Stimulated activated CD8-positive, alpha-beta memory T cell treated with anti-CD3 and anti-CD28 coated beads, Interleukin-7, amount 100 ng/mL, for 4 hours (primary cell): Measurements from ENCODE around the gene IL17RB.

Source experiments
- DNase-seq, 2 donors: peaks; one replicate each; pipeline ENCODE4 v3.0.0-alpha.2; 2020; ENCODE audit warnings: low read depth in 2 of 2

The IL17RB gene

DNA sequence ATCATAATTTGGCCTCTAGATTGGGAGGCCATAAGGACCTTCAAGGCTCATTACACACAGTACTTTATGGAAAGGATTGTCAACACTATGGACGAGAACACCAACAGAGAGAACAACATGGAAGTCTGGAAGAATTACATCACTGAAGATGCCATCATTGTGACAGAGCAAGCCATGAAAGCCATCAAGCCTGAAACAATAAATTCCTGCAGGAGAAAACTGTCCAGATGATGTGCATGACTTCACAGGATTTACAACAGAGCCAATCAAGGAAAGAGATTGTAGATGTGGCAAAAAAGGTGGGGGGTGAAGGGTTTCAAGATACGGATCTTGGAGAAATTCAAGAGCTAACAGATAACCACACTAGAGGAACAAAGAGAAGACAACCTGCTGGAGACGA, 15.9 kb downstream of the IL17RB start:
- DNase-seq, result no peak

DNA sequence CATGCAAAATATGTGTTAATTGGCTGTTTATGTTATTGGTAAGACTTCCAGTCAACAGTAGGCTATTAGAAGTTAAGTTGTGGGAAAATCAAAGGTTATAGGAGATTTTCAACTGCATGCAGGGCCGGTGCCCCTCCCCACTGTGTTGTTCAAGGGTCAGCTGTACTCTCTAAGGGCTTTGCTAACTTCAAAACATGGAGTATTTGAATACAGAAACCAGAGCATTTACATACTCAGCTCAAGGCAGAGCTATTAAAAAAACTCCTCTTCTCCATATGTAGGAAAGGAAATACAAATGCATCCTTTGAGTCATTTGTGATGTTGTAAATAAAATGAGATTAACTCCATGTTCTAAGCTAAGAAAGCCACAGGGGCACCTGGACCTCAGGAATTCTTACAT, 16.8 kb downstream of the IL17RB start:
- DNase-seq, result no peak

DNA sequence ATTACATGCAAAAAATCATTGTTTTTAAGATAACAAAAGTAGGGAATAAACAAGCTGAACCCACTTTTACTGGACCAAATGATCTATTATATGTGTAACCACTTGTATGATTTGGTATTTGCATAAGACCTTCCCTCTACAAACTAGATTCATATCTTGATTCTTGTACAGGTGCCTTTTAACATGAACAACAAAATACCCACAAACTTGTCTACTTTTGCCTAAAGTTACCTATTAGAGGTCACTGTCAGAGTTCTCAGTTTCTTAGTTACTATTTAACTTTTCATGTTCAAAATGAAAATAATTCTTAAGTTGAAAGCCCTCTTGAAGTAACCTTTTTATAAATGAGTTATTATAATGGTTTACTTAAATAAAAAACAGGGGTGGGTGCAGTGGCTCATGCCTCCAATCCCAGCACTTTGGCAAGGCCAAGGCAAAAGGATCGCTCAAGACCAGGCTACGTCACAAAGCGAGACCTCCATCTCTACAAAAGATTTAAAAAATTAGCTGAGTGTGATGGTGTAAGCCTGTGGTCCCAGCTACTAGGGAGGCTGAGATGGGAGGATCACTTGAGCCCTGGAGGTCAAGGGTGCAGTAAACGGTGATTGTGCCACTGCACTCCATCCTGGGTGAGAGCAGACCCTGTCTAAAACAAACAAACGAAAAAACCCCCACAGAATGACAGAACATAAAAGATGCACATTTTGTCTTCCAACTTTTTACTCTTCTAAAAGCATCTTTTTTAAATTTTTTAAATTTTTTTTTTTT, 19.5 kb downstream of the IL17RB start:
- DNase-seq, result no peak

DNA sequence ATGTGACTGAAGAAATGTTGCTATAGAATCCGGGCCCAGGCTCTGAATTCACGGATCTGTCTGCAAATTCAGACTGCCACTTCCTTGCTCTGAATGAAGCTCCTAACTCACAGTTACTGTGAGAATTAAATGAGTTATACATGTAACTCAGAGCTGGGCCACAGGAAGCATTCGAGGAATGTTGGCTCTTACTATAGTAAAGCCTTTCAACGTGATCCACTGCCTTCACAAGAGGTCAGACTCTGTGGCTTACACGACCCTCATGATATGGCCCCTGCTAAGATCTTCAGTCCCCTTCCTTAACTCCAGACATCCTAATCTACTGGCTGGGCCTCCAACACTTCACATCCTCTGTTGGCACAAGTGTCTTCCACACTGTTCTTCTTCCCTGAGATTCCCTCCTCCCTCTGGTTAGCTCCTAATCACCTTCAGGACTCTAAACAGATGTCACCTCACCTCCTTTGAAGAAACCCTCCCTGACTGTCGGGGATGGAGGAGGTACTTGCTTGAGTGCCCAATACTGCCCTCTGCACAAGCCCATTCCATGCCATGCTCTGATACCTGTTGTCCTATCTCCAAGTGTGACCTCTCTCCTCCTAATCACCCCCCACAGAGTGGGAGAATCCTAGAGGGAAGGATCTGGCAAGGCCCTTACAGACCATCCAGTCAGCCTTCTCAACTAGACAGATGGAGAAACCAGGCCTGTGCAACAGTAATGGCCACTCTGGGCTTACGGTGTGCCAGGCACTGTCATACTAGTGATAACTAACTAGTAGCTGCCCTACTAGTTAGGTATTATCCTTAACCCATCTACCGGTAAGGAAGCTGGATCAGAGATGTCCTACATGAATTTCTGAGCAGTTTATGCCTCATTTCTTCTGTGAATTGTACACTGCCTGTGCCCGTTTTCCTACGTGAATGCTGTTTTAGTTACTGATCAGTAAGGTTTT, 34.3 kb downstream of the IL17RB start:
- DNase-seq, result no peak

DNA sequence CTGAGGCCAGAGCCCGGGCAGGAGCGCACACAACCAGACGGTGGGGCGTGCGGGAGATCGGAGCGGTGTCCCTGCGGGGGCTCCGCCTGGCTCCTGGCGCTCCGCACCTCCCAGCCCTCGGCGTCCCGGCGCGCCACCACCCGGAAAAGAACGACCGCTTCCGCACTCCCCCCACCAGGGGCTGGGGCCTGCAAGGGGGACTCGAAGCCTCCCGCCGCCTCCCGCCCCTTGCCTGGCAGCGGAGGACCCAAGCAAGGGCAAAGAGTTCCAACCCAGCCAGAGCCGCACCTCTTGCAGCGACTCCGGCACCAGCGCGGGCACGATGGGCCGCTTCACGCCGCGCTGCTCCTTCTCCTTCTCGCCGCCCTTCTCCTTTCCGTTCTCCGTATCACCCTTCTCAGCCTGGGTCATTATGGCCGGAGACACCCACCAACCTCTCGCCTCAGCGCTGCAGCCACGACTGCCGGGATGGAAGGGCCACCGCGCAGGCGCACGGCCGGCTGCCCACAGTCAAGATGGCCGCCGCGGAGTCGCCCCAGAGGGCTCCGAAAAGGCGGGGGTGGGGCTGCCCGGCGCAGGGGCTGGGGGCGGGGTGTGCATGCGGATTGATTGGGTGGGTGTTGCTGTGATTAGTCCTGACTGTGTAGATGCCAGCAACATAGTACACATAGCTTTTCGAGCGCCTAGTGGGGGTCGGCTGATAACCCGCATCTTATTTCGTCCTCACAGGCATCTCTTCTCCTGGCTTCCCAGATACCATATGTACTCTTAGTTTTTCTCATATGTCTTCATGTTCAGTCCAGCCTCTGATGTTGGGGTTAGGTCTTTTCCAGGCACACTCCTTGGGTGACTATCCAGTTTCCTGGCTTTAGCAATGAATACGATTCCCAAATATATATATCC, 35.6 kb downstream of the IL17RB start, which contains the start of gene ACTR8:
Gene ACTR8, minus strand, starts transcription at position 462 of the 903 bp plus-strand sequence. Its CDS starts 51 bp downstream, at position 411.
- DNase-seq, result peak; percentile 68 to 84

DNA sequence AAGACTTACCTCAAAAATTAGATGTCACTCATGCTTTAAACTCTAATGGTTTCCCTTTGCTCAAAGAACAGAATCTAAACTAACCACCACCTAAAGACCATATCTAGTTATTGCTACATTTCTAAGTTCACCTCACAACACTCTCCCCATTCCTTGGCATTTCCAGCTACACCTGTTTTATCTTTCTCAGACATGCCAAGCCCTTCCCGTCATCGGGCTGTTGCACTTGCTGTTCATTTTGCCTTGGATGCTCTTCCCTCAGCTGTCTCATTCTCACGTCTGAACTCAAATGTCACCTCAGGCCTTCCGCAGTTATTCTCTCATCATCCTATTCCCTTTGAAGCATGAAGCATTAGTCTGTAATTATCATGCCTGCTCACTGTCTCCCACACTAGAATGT, 36.6 kb downstream of the IL17RB start:
- no peak for DNase-seq

DNA sequence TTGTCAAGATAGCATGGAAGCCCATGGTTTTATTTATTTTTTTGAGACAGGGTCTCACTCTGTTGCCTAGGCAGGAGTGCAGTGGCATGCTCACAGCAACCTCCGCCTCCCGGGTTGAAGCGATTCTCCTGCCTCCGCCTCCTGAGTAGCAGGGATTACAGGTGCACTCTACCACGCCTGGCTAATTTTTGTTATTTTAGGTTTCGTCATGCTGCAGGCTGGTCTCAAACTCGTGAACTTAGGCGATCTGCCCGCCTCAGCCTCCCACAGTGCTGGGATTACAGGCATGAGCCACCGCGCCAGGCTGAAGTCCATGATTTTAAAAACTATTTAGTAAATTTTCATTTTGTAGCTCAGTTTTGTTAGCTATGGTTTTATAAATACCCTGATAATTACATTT, 38.3 kb downstream of the IL17RB start:
- no peak for DNase-seq

DNA sequence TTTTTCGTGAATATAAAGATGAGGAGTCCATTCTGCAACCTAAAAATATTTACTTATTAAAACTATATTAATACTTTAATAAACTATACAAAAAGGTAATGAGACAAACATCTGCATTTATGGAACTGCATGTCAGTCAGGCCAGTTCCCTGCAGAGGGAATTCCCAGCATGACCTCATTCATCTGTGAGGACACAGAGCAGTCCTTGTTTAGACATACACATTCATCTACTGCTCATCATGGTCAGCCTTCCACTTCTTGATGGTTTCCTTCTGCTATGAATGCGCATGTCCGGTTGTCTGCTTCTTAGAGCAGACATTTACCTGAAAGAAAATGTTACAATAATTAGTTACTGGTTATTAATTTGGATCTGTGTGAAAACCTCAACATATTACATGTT, 38.9 kb downstream of the IL17RB start:
- no peak for DNase-seq

DNA sequence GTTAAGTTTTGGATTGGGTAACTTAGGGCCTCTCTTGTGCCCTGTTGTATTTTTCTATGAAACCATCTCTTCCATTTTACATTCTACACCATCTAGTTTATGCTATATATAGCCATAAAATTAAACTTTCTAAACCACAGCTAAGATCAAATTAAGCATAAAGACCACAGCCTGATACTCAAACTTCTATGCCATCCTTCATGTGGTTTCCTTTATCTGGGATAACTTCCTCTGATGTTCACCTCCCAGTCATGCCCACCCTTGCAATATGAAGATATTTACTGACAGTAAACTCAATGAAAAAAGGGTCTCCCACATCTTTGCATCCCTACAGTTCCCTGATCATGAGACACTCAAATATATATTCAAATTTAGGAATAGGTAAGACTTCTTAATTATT, 41.1 kb downstream of the IL17RB start:
- DNase-seq, result no peak

DNA sequence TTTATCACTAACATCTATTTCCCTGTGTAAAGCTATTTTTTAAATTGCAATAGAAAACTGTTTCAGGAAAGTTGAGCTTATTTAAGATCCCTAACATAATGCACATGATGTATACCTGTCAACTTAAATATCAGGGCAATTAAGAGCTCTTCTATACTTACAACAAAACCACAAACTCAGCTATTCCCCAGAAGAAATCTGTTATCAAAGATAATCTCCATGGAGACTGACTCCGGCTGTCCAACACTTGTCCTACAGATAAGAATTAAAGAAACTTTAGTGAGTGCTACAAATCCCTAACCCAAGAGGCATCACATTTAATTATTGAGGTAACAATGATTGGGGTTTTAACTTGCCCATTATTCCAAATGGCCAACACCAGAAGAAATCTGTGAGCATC, 41.9 kb downstream of the IL17RB start:
- no peak for DNase-seq

DNA sequence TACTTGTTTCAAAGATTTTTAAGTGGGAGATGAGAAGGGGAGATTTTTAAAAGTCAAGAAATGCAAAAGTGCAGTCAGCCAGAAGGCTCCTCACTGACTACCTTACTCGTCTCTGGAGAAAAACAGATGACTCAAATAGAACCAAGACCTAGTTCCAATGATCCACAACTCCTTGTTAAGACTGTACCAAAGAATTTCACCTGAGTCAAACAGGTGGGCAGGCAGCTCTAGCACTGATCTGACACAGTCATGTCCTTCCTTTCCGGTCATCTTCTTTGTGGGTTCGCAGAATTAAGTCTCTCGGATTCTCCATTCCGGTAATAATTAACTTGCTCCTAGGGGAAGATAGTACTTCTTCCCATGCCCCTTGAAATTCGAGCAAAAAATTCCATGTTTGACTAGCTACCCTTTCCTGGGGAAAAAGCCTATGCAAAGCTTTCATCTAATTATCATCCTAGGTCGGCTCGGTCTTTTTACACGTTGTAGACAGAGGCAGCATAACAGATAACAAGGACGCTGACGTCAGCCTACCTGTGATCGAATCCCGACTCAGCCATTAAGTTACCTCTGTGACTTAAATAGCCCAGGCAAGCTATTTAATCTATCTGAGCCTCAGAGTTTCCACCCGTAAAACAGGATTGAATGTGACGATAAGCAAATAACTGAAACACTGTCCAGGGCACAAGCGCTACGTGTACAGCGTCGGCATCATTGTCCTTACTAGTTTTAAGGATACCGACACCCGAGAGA, 44.5 kb downstream of the IL17RB start:
- peak; percentile 15 to 34 for DNase-seq

DNA sequence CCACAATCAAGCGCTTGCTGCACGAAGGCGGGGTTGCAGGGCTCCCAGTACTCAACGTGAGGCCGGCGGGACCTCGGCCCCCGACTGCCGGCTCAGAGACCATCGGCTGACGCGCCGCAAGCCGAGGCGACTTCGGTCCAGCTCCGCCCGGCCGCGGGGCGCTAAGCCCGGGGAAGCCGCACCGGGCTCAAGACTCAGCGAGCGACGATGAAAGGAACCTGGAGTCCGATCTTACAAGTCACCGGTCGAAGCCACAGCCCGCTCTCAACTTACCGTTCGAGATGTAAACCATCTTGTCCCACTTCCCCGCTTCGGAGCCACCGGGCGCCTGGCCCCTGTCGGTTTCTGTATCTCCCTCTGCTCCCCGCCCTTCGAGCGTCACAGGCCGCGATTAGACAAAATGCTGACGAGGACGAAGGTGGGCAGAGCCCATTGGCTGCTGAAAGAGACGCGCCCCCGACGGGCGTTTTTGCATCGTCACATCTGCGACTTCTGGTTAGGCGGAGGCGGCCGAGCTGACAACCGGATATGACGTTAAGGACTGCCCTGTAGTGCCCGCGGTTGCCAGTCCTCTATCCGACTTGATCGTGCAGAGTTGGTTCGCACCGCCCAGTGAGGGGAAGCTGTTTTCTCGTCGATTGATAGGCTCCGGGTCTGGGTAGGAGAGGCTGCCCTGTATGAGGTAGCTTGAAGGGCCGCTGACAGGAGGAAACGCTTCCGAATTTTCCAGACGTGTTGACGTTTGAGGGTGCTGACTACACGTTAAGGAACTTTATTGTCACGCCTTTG, 45.3 kb downstream of the IL17RB start, which contains the start of gene SELENOK:
Gene SELENOK, minus strand, starts transcription at position 363 of the 789 bp plus-strand sequence.
- peak; percentile 95 to 97 for DNase-seq

DNA sequence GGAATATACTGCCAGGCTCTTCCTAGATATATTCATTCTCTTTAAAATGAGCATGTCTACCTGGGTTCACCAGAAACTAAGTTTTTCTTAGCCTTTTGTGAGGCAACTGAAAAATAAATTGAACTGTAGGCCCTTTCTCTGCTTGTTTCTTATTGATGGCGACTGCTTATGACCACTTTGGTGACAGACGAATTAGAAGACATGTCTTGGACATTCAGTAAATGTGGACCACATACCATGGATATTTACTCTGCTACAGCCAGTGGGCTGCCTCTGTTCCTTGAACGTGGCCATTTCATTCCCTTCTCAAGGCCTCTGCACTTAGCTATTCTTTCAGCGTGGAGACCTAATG, 45.9 kb downstream of the IL17RB start:
- DNase-seq, result no peak

DNA sequence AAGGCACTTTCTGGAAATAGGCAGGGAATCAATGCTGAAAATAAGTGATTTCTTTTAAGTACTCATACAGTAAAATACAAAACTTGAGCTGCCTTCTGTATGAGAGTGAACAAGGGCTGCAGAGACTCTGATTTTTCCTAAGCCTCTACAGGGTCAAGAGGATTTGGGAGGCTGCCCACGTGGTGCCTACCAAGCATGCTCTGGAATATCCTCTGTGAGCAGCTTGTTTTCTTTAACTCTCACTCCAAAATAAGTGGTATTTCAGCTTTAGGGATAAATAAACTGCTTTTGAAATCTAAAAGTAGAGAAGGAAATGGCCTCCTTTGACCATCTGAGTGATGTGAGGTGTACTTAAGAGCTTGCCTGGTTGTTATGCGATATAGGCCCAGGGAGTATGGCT, 53.4 kb downstream of the IL17RB start:
- no peak for DNase-seq

DNA sequence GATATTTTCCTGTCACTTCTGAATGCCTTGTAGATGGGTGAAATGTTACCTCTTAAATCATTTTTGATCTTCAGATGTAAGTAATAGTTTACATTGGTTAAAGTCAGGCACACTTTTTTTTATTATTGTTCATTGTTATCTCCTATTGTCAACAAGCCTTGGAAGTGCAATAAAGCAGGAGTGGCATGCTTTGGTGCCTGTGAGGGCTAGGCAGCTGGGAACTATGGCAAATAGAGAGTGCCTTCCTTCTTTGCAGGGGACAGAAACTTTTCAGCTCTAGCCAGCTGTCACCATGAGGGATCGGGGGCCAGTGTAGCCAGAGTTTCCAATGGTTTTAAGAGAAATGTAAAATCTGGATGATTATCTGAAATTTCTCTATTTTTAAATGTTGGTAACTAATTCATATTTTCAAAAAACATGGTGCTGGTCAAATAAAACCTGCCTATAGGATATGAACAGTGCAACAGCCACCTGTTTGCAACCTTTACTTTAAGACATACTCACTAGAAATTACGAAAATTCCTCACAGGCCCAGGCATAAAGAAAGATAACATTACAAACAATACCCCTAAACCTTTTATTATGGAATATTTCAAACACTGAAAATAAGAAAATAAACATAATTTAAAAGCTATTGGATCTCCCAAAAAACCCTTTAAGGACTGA, 54.4 kb downstream of the IL17RB start:
- no peak for DNase-seq

DNA sequence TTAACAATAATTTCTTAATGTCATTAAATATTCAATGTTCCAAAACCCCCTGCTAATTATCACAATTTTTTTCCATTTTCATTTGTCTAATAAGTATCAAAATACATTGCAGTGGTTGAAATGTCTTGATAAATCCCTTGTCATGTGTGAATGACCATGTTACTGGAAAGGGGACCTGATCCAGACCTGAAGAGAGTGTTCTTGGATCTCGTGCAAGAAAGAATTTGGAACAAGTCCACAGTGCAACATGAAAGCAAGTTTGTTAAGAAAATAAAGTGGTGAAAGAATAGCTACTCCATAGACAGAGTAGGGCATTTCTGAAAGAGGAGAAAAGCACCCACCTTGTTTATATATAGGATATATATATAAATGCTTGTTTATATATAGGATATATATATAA, 55.7 kb downstream of the IL17RB start:
- DNase-seq, result no peak

DNA sequence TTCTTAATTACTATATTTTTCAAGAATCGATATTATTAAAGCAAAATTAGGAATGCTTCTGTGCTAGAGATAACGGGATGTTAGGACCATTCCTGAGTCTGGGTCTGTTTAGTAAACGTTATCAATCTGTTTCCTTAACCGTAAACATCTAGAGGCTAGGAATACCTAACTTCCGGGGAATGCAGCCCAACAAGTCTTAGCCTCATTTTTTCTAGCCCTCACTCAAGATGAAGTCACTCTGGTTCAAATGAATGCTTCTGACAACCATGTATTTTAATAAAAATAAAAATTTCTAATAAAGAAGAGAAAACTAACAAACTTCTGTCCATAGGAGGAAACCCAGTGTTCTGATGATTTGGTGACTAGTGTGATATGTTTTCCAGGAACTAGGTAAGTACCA, 56.3 kb downstream of the IL17RB start:
- no peak for DNase-seq

DNA sequence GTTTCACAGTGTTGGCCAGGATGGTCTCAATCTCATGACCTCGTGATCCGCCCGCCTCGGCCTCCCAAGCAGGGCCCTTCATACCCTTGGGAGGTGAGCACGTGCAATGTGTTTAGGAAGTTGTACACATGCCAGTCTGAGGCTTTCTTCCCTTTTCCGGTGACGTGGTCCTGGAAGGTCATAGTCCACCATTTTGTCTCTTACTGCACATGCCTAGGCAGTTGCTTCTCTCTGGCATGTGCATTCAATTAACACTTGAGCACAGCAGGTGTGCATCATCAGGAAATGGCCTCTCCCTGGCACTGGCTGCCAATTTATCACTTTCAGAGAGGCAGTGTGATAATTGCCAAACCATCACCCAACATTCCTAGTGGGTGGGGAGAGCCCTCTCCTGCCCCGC, 67.0 kb downstream of the IL17RB start:
- no peak for DNase-seq
